SK-N-SH (cell line): ENCODE results near the gene MORN5.

Experiments used
- CTCF ChIP-seq: fragments of 200-600 bp; sonication (generic); IDR thresholded peaks from 2 replicates; pipeline ENCODE4 v1.6.1; 2017; ENCODE audit warnings: antibody characterized with exemption, mild to moderate bottlenecking, moderate library complexity
- TF ChIP-seq, protein P1 (sequence below): fragments of 150-350 bp; IDR thresholded peaks from 2 replicates; pipeline ENCODE4 v1.6.1; 2016; ENCODE audit warnings: mild to moderate bottlenecking, low read depth, low read length
- TF ChIP-seq, protein P2 (sequence below): IDR thresholded peaks from 2 replicates; pipeline ENCODE4 v1.4.0; 2012; ENCODE audit warnings: low read depth

- TF ChIP-seq, protein P1, sequence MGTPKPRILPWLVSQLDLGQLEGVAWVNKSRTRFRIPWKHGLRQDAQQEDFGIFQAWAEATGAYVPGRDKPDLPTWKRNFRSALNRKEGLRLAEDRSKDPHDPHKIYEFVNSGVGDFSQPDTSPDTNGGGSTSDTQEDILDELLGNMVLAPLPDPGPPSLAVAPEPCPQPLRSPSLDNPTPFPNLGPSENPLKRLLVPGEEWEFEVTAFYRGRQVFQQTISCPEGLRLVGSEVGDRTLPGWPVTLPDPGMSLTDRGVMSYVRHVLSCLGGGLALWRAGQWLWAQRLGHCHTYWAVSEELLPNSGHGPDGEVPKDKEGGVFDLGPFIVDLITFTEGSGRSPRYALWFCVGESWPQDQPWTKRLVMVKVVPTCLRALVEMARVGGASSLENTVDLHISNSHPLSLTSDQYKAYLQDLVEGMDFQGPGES: no peak
- TF ChIP-seq CTCF: no peak
- TF ChIP-seq, protein P2, sequence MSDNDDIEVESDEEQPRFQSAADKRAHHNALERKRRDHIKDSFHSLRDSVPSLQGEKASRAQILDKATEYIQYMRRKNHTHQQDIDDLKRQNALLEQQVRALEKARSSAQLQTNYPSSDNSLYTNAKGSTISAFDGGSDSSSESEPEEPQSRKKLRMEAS: no peak
Observed at GRCh38 chr9:122204491-122204890, 44.8 kb downstream of the MORN5 start.
